NCI-H146 treated with DMSO at 0.1 percent for 48 hours (cell line): Measurements from ENCODE around the gene SPINK1.
"Not testable (repeated sequence)": the region's sequence is repeated elsewhere in the genome, so short reads cannot be mapped to it uniquely, and the experiment has no call there.

ENCODE experiments used
- DNase-seq: peaks from one replicate; lab custom pipeline; 2025; ENCODE audit not compliant: unreplicated experiment; lab: John Stamatoyannopoulos, UW

SPINK1 gene

GRCh38 chr5:147809830-147810666 lies 21.4 kb downstream of the SPINK1 start:
- no peak for DNase-seq

- no peak for DNase-seq
Measured at GRCh38 chr5:147805030-147805454, 26.4 kb downstream of the SPINK1 start.

GRCh38 chr5:147804334-147804733 lies 27.1 kb downstream of the SPINK1 start:
- DNase-seq: no peak

DNA sequence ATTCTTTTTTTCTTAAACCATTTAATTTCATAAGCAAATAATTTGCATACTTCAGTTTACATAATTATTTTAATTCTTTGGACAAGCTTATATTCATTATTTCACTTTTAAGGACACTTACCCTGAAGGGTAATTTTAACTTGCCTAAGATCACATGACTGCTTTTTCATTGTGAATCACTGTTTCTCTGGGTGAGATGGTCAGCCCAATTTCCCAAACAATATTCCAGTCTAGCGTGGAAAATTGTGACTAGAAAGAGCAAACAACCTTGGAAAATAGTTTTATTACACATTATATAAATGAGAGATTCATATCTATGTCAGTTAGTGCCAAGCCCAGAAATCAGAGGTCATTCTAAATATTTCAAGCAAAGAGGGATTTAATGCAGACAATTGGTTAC lies 27.5 kb downstream of the SPINK1 start:
- DNase-seq: no peak

DNA sequence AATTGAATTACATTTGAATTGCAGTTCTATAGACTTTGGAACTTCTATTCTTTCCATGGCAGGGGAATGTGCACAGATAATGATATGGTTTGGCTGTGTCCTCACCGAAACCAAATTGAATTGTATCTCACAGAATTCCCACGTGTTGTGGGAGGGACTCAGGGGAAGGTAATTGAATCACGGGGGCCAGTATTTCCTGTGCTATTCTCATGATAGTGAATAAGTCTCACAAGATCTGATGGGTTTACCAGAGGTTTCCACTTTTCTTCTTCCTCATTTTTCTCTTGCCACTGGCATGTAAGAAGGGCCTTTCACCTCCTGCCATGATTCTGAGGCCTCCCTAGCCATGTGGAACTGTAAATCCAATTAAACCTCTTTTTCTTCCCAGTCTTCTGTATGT lies 28.3 kb downstream of the SPINK1 start:
- not testable (repeated sequence) for DNase-seq

- no peak for DNase-seq
Measured at GRCh38 chr5:147801461-147801860, 30.0 kb downstream of the SPINK1 start.

- no peak for DNase-seq
Measured at GRCh38 chr5:147800491-147800890, 31.0 kb downstream of the SPINK1 start.

DNA sequence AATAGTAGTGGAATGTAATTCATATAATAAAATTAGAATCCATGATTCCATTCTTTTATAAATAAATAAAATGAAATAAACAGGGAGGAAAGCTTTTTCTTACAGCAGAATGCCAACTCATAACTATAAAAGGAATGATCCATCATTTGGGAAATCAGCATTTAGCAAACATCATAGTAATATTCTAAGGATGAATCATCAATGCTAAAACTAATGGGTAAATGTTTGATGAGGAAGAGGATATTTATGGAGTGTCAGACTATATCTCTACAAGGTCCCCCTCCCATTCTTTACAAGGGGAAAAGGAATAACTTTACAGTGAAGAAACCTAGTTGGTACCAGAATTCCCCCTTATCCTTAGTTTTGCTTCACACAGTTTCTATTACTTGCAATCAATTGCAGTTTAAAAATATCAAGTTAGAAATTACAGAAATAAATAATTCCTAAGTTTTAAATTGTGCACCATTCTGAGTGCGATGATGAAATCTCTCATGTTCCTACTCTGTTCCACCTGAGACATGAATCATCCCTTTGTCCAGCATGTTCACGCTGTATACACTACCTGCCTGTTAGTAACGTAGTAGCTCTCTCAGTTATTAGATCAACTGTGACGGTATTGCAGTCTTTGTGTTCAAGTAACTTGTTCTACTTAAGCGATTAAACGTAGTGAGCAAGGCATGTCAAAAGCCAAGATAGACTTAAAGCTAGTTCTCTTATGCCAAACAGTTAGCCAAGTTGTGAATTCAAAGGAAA lies 34.7 kb downstream of the SPINK1 start:
- DNase-seq: no peak

DNA sequence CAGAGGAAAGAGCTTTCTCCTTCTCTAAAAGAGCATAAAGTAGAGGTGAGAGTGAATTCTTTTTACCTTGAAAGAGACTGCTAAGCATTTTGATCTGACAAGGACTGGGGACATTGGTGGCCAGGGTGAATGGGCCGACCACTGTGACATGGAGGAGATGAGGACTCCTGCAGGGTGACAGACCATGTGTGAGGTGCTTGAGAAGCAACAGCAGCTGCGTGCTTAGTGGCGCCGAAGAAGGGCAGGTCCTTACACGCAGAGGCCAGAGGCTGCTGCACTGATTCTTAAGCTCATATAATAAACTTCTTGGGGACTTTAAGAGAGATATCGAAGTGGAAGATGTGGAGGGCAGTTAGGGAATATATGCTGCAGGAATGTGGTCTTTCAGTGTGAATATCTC lies 40.3 kb downstream of the SPINK1 start:
- DNase-seq: no peak

- no peak for DNase-seq
Measured at GRCh38 chr5:147789820-147790219, 41.7 kb downstream of the SPINK1 start.

DNA sequence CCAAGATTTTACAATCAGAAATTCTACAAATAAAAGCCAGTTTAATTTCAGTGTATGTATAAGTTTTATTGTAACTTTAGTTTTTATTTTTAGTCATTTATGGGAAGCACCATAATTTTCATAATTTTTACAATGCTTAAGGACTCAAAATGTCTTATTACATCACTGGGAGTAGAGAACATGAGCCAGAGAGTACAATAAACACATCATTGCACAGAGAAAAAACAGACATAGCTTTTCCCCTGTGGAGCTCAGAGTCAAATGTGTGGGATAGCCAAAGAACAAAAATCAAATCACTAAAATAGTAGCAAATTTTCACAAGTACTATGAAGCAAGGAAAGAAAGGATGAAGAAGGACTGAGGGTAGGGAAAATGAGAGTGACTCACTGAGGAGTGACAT lies 43.4 kb downstream of the SPINK1 start:
- no peak for DNase-seq

DNA sequence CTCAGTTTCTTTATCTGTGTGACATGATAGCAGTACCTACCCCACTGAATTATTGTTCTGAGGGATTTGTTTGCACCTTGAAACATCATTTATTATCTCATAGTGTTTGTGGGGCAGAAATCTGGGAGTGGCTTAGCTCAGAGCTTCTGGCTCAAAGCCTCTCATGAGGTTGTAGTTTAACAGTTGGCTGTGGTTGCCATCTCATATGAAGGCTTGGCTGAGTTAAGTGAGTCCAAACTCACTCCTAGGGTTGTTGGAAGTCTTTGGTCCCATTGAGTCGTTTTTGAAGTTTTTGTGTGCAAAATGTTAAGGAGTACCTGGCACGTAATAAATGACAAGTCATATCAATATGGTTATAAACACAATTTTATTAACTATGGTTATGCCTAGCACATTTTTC lies 45.3 kb downstream of the SPINK1 start:
- no peak for DNase-seq

GRCh38 chr5:147784146-147784987 lies 47.1 kb downstream of the SPINK1 start:
- no peak for DNase-seq

DNA sequence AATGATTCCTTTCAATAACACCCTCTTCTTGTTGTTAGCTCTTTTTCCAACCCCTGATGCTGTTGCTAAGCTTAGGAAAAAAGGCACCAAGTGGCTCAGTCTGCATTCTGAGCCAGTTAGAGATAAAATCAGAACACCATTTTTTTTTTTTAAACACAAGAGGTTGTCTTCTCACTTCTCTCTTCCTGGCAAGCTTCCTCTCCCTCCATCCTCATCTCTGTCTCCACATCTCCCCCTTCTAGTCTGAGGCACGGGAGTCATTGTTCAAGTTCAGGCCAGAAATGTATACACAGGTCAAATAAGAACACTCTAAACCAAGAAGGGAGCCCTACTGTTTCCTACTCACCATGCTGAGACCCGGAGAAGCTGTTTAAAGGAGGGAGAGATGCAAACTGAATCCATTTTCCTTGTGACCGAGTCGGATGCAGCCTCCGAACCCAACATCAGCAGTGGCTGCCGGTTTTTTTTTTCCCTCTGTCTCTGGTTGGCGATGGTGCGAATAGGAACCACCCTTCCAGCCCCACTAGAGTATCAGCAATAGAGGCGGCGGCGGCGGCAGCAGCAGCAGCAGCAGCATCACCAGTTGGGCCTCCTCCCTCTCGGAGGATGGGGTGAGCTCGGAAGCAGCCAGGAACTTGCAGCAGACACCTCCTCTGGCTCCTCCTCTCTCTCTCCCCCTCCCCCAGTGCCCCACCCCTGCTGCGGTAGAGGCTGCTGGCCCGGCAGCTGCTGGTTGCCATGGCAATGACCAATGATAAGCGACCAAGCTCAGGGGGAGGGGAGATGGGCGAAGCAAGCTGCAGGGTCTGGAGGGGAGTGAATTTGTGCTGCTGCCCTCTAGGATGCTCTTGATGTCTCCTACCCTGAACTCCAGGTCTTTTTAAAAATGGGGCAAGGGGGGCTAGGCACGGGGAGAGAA lies 49.1 kb downstream of the SPINK1 start, which contains the start of gene JAKMIP2:
Gene JAKMIP2 (minus strand): TSS at position 619 of the 919 bp plus-strand sequence. CDS start 110,922 bp downstream, outside the sequence.
- peak; percentile 92 for DNase-seq

DNA sequence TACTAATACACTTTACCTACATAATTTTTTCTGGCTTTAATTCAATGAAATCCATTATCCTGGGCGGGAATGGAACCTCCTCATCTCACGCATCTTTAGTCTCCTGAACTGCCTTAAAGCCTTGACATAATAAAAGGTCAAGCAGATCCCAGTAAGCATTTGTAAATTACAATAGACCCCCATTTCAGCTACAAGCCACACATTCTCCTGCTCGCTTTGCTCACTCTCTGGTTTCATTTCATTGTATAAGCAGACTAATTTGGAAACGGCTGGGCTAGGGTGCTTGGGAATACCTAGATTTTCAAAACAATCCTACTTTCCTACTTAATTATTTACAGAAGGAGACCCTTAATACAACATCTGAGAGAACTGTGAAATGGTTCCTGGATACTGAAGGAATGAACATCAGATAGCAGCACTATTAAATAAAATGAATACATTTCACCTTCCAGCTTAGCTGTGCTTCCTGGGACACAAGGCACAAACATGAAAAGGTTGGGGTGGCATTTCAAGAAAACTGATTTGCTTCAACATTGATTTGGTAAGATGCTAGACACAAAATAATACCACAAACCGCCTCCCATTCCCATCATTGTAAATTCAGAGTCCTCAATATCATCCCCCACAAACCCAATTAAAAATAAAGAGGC lies 50.4 kb downstream of the SPINK1 start:
- DNase-seq: peak; percentile 4

- DNase-seq: no peak
Measured at GRCh38 chr5:147779694-147780093, 51.8 kb downstream of the SPINK1 start.

GRCh38 chr5:147776989-147777388 lies 54.5 kb downstream of the SPINK1 start:
- no peak for DNase-seq
